ENCODE results near the gene TPSD1.

GRCh38 chr16:1209081-1209480 lies 46.8 kb upstream of the TPSD1 start:
- TF ChIP-seq CTCF (IDR thresholded peaks at IDR 0.05), result no peak
- TF ChIP-seq EZH2 (IDR thresholded peaks at IDR 0.05; ENCODE audit: borderline replicate concordance, insufficient read depth, low read depth, low read length, poor library complexity, severe bottlenecking), result no peak
